ENCODE measurements around the gene SH3GL1.

Gene SH3GL1

GRCh38 chr19:4372165-4373012 lies 28.0 kb downstream of the SH3GL1 start:
- DNase-seq (ENCODE audit: low read depth, low spot score), result no peak
- in situ Hi-C loops (cut with HindIII; ENCODE audit: low sequenced_read_pairs), result no loop called here
- no peak overlapping the region for H3K4me3 ChIP-seq (ENCODE audit: low read depth, low read length)
- TF ChIP-seq CTCF (IDR thresholded peaks at IDR 0.05; ENCODE audit: low read depth, low read length), result no peak

- DNase-seq (ENCODE audit: low read depth, low spot score), result no peak
- no peak for TF ChIP-seq CTCF (IDR thresholded peaks at IDR 0.05; ENCODE audit: low read depth, low read length)
- in situ Hi-C loops (cut with HindIII; ENCODE audit: low sequenced_read_pairs), result no loop called here
- no peak overlapping the region for H3K4me3 ChIP-seq (ENCODE audit: low read depth, low read length)
Observed at GRCh38 chr19:4371247-4372164, 28.8 kb downstream of the SH3GL1 start.

DNA sequence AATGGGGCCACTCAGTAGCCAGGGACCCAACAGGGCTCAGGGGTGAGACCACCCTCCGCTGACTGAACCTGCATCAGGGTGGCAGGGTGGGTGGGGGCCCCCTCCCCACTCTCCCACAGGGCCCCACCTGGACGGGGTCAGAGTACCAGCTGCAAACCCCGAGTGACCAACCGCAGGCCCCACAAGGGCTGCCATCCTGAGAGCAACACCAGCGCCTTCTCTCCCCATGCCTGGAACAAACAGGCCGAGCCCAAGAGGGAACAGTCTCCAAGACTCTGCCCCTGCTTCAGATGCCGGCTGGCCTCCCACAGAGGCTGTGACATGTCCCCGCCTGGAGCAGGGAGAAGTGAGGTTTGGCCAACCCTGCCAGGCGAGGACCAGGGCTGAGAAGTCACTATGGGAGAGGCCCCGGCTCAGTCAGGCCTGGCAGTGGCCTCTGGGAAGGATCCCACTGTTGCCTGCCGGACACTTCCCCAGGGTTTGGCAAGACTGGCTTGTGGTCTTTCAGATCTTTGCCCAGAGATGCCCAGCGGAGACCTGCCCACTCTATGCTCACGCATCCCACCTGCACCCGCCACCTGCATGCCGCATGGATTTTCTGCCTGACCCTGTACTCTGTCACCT lies 29.8 kb downstream of the SH3GL1 start:
- TF ChIP-seq CTCF (IDR thresholded peaks at IDR 0.05; ENCODE audit: low read depth, low read length), result no peak
- H3K4me3 ChIP-seq (ENCODE audit: low read depth, low read length), result no peak overlapping the region
- in situ Hi-C loops (cut with HindIII; ENCODE audit: low sequenced_read_pairs), result no loop called here
- DNase-seq (ENCODE audit: low read depth, low spot score), result no peak

GRCh38 chr19:4369888-4370260 lies 30.5 kb downstream of the SH3GL1 start:
- DNase-seq (ENCODE audit: low read depth, low spot score), result peak; percentile 40
- peak; percentile 54 for TF ChIP-seq CTCF (IDR thresholded peaks at IDR 0.05; ENCODE audit: low read depth, low read length)
- in situ Hi-C loops (cut with HindIII; ENCODE audit: low sequenced_read_pairs), result no loop called here
- H3K4me3 ChIP-seq (ENCODE audit: low read depth, low read length), result no peak overlapping the region

DNA sequence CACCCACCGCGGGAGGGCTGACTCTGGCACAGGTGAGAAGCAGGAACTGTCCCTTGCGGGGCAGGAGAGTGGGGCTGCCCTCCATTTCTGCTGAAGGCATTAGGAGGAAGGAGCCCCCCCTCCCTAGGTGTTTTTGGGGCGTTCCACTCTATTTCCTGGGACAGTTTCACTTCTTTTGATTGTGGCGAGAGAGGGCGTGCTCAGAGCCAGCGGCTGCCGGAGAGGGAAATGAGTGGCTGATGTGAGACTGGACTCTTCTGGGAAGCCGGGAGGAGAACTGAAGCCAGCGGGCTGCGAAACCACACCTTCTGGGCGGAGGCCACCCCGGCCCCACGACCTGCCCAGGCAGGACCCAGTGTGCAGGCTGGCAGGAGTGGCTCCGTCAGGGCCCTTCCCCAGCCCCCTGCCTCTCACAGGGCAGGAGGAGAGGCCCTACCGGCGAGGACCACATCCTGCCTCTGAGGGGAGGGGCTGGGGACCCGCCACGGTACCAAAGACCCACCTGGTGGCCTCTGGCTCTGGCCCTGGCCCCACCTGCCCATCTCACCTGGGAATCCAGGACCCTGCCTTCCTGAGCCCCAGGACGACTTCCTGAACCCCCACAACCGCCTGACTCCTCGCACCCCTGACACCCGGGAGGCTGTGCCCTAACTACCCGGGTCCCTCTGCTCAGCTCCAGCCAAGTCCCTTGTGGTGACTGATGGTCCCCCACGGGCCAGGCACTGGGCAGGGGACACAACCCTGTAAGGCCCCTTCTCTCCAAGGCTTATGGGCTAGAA lies 31.0 kb downstream of the SH3GL1 start:
- peak; percentile 35 for DNase-seq (ENCODE audit: low read depth, low spot score)
- in situ Hi-C loops (cut with HindIII; ENCODE audit: low sequenced_read_pairs), result no loop called here
- TF ChIP-seq CTCF (IDR thresholded peaks at IDR 0.05; ENCODE audit: low read depth, low read length), result no peak
- no peak overlapping the region for H3K4me3 ChIP-seq (ENCODE audit: low read depth, low read length)

Measured in astrocyte of the spinal cord (primary cell).